ENCODE data around the gene NLRP13.

DNA sequence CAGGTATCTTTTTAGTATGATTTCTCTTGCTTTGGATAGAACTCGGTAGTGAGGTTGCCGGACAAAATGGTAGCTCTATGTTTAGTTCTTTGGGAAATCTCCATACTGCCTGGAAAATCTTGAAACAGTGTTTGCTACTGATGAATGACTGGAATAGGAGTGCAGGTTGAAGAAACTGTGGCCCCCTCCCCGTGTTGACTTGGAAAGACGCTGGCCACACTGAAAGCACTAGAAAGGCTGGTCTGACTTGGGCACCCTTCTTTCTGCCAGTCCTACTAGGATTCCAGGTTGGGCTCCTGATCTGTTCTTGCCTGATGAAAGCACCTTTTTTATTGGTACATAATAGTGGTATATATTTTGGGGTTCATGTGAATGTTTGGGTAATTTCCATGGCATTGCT is 49.5 kb downstream of the NLRP13 start:
- TF ChIP-seq POLR2A (IDR thresholded peaks at IDR 0.05; ENCODE audit: low read length) (no peak), GATA1 (IDR thresholded peaks at IDR 0.05; ENCODE audit: low read depth, low read length) (no peak)
